CD4-positive, alpha-beta memory T cell (primary cell): ENCODE measurements around the gene RMI2. TPM values are rescaled to one million over a fixed set of nuclear protein-coding genes. Genes with fewer than 3 reads are reported as not detected.
A peak's percentile ranks its signal among the peaks of the same experiment; 100 is the strongest.

Experiments used
- CTCF ChIA-PET: fragments of 350-600 bp; sonication (Branson Sonifier 250); formaldehyde crosslinking; loops from one replicate; lab custom pipeline; 2021; ENCODE audit warnings: inconsistent platforms; ENCODE audit not compliant: partially characterized antibody; lab: Charles Lee
- POLR2A ChIA-PET: fragments of 350-600 bp; sonication (Branson Sonifier 250); formaldehyde crosslinking; loops from one replicate; lab custom pipeline; 2021; ENCODE audit not compliant: partially characterized antibody; lab: Charles Lee
- DNase-seq, 5 donors: peaks; one replicate each; pipeline versions ENCODE4 v3.0.0 to v3.0.0-alpha.2; 2020 to 2022; ENCODE audit warnings: mixed read lengths in 1 of 5
- H3K27ac ChIP-seq: one replicate; pipeline ENCODE4 v1.7.0; 2013; ENCODE audit warnings: low read depth, low read length
- H3K27me3 ChIP-seq: 2 replicates; pipeline ENCODE4 v1.7.0; 2013; ENCODE audit warnings: mild to moderate bottlenecking, low read length, moderate library complexity; ENCODE audit not compliant: insufficient read depth
- H3K36me3 ChIP-seq: 2 replicates; pipeline ENCODE4 v1.7.0; 2013; ENCODE audit warnings: mild to moderate bottlenecking, low read length, moderate library complexity; ENCODE audit not compliant: insufficient read depth
- H3K4me1 ChIP-seq: 2 replicates; pipeline ENCODE4 v1.7.0; 2013; ENCODE audit warnings: mild to moderate bottlenecking, low read length, moderate library complexity; ENCODE audit not compliant: insufficient read depth
- H3K4me3 ChIP-seq, 2 donors: one replicate each; pipeline ENCODE4 v1.7.0; 2013; ENCODE audit warnings: low read length in 2 of 2, mild to moderate bottlenecking in 1 of 2
- H3K9me3 ChIP-seq, 2 donors: one replicate each; pipeline ENCODE4 v1.7.0; 2013; ENCODE audit warnings: low read length in 2 of 2, control low read depth in 1 of 2; ENCODE audit not compliant: control insufficient read depth in 1 of 2
- H3K27ac Mint-ChIP-seq, 7 donors: one replicate each; pipeline ENCODE4 v1.8.0; 2020 to 2021; ENCODE audit warnings: mixed read lengths in 7 of 7, mild to moderate bottlenecking in 6 of 7, inconsistent platforms in 3 of 7, moderate library complexity in 3 of 7
- H3K27me3 Mint-ChIP-seq, 2 donors: one replicate each; pipeline ENCODE4 v1.8.0; 2020 to 2021; ENCODE audit warnings: mixed read lengths in 2 of 2
- H3K36me3 Mint-ChIP-seq, 2 donors: one replicate each; pipeline ENCODE4 v1.8.0; 2020 to 2021; ENCODE audit warnings: mixed read lengths in 2 of 2, inconsistent platforms in 1 of 2, mild to moderate bottlenecking in 1 of 2
- H3K4me1 Mint-ChIP-seq, 4 donors: one replicate each; pipeline ENCODE4 v1.8.0; 2020 to 2021; ENCODE audit warnings: mixed read lengths in 4 of 4, mild to moderate bottlenecking in 1 of 4
- H3K4me3 Mint-ChIP-seq, 8 donors: one replicate each; pipeline ENCODE4 v1.8.0; 2020 to 2021; ENCODE audit warnings: mixed read lengths in 8 of 8, mild to moderate bottlenecking in 7 of 8, moderate library complexity in 6 of 8, inconsistent platforms in 3 of 8
- H3K9me3 Mint-ChIP-seq, 8 donors: one replicate each; pipeline ENCODE4 v1.8.0; 2020 to 2021; ENCODE audit warnings: mixed read lengths in 8 of 8, mild to moderate bottlenecking in 5 of 8, inconsistent platforms in 3 of 8, moderate library complexity in 1 of 8
- intact Hi-C: fragments of 100-400 bp; cut with micrococcal nuclease; formaldehyde crosslinking; loops from one replicate; pipeline ENCODE4 v1.15.1; 2023
- polyA plus RNA-seq, 2 donors: library from polyadenylated mRNA; unstranded; fragments of 300-500 nt; fragmentation: Illumina TruSeq; gene quantifications; one replicate each; pipeline ENCODE4 v1.2.3, GENCODE V29; 2021
- total RNA-seq, 2 experiments: library from RNA; stranded (reverse); gene quantifications; one replicate each; pipeline ENCODE4 v1.2.3, GENCODE V29; 2021

Gene RMI2
- total and polyA plus RNA-seq, 4 experiments from 2014 or later = 1.5 to 4.0 (median 1.7) TPM

DNA sequence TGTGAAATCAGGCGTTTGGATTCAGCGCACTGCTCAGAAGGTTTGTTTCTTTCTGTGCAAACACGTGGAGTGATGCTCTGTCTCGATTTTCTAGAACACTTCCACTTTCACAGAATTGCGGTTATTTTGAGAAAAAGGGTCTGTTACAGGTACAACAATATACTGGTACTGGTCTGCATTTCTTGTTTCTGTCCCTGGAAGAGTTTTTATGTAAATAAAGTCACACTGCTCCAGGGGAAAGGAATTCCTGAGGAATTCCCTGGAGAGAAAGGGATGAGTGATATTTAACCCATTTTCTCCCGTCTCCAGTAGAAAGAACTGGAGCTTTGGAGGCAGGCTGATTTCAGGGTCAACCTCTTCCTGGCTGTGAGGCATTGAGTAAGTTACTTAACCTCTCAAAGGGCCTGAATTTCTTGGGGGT is 16.2 kb upstream of the RMI2 start:
- CTCF ChIA-PET = interaction anchor here (1.0 to 2.6 kb wide), 4 partner anchors 16 to 365 kb away, joined by 3 to 10 read pairs (median 4); no protein-coding TSS in a partner anchor
- Histone ChIP-seq H3K4me3 (no peak overlapping the region), H3K9me3 (no peaks in the 10 kb centered on the region), H3K27me3 (no peaks in the 10 kb centered on the region), H3K27ac (no peak overlapping the region), H3K4me1 (peaks cover 24% of the 10 kb centered on the region), H3K36me3 (no peaks in the 10 kb centered on the region)
- Mint-ChIP-seq H3K27ac (peak overlapping the region in 6 of 7 donors; percentile 4 to 77 (median 60)), H3K4me1 (peaks cover 24 to 42% (median 29%) of the 10 kb centered on the region in 4 donors), H3K9me3 (peaks cover 0 to 3% (median 0%) of the 10 kb centered on the region in 8 donors), H3K36me3 (no peaks in the 10 kb centered on the region), H3K4me3 (peak overlapping the region in 7 of 8 donors; percentile 48 to 76 (median 67)), H3K27me3 (no peaks in the 10 kb centered on the region)
- intact Hi-C loops = loop anchor here (2.0 kb wide), 1 partner anchor 26 kb away; no protein-coding TSS in a partner anchor
- DNase-seq = no peak
- POLR2A ChIA-PET = interaction anchor here (0.9 to 1.2 kb wide), 3 partner anchors 25 to 73 kb away, joined by 3 to 4 read pairs (median 3); partner anchors contain the start of gene SOCS1

DNA sequence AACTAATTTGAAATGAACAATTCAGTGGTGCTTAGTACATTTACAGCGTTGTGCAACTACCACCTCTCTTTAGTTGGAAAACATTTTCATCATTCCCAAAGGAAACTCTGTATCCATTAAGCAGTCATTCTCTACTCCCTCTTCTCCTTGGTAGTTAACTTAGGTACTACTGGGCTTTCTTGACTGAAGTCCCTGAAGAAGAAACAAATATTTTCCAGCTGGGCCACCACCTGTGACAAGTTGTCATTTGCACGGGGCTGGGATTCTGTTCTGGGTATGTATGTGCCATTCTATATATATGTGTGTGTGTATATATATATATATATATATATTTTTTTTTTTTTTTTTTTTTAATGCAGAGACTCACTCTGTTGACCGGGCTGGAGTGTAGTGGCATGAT is 15.4 kb upstream of the RMI2 start:
- no peak overlapping the region for H3K27ac ChIP-seq
- no peaks in the 10 kb centered on the region for H3K36me3 ChIP-seq
- ChIA-PET CTCF (interaction anchor here (1.0 to 2.6 kb wide), 4 partner anchors 17 to 366 kb away, joined by 3 to 10 read pairs (median 4); no protein-coding TSS in a partner anchor), POLR2A (interaction anchor here (0.9 kb wide), 1 partner anchor 25 kb away, joined by 3 read pairs; no protein-coding TSS in a partner anchor)
- no peaks in the 10 kb centered on the region for H3K27me3 ChIP-seq
- H3K4me1 ChIP-seq = peaks cover 24% of the 10 kb centered on the region
- Mint-ChIP-seq H3K9me3 (peaks cover 0 to 5% (median 0%) of the 10 kb centered on the region in 8 donors), H3K4me3 (no peak overlapping the region), H3K27me3 (no peaks in the 10 kb centered on the region), H3K36me3 (no peaks in the 10 kb centered on the region), H3K4me1 (peaks cover 24 to 39% (median 29%) of the 10 kb centered on the region in 4 donors), H3K27ac (no peak overlapping the region)
- H3K4me3 ChIP-seq = no peak overlapping the region
- intact Hi-C loops = loop anchor here (2.0 kb wide), 1 partner anchor 25 kb away; no protein-coding TSS in a partner anchor
- DNase-seq = no peak
- H3K9me3 ChIP-seq = no peaks in the 10 kb centered on the region

DNA sequence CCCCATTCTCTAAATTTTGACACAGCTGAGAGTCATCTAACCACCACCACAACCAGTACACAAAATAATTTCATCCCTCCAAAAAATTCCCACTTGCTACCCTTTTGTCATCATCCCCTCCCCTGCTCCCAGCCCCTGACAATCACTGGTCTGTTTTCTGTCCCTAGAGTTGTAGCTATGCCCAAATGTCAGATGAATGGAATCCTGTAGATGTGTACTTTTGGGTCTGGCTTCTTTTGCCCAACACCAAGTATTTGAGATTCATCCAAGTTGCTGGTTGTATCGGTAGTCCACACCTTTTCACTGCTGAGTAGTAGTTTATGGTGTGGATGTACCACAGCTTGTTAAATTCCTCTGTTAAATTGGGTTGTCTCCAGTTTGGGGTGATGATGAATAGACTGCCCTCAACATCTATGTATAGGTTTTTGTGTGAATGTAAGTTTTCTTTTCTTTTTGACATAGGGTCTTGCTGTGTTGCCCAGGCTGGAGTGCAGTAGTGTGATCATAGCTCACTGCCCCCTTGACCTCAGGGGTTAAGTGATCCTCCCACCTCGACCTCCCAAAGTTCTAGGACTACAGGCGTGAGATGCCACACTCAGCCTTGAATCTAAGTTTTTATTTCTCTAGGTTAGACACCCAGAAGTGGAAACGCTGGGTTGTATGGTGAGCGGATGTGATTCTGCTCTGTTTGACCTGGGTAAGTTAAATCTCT is 14.6 kb upstream of the RMI2 start:
- Mint-ChIP-seq H3K36me3 (no peaks in the 10 kb centered on the region), H3K4me1 (peaks cover 21 to 32% (median 24%) of the 10 kb centered on the region in 4 donors), H3K27me3 (no peaks in the 10 kb centered on the region), H3K4me3 (peak overlapping the region in 1 of 8 donors; percentile 3), H3K9me3 (peaks cover 0 to 5% (median 0%) of the 10 kb centered on the region in 8 donors), H3K27ac (peak overlapping the region in 1 of 7 donors; percentile 2)
- no peaks in the 10 kb centered on the region for H3K36me3 ChIP-seq
- no peak for DNase-seq
- no peak overlapping the region for H3K27ac ChIP-seq
- ChIA-PET CTCF (interaction anchor here (1.3 to 2.6 kb wide), 2 partner anchors 24 to 26 kb away, joined by 5 to 10 read pairs; no protein-coding TSS in a partner anchor), POLR2A (no interaction called here)
- intact Hi-C loops = no loop called here
- no peaks in the 10 kb centered on the region for H3K27me3 ChIP-seq
- H3K4me3 ChIP-seq = no peak overlapping the region
- no peaks in the 10 kb centered on the region for H3K9me3 ChIP-seq
- peaks cover 24% of the 10 kb centered on the region for H3K4me1 ChIP-seq

DNA sequence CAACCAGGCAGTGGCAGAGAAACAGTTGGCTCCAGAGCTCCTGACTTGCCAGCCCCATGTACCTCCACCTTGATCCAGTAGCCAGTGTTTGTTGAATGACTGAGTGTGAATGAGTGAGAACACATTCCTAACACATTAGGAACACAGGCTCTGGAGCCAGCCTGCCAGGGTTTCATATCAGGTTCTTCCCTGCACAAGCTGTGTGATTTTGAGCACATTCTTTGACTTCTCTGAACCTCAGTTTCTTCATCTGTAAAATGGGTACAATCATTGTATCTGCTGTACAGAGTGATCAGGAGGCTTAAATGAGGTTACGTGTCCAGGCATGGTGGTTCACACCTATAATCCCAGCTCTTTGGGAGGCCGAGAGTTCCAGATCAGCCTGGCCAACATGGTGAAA is 13.3 kb upstream of the RMI2 start:
- Histone ChIP-seq H3K36me3 (no peaks in the 10 kb centered on the region), H3K9me3 (no peaks in the 10 kb centered on the region), H3K27me3 (no peaks in the 10 kb centered on the region), H3K4me1 (peaks cover 24% of the 10 kb centered on the region), H3K27ac (no peak overlapping the region), H3K4me3 (no peak overlapping the region)
- no peak for DNase-seq
- H3K27me3 Mint-ChIP-seq = no peaks in the 10 kb centered on the region
- POLR2A ChIA-PET = no interaction called here
- intact Hi-C loops = no loop called here
- CTCF ChIA-PET = no interaction called here
- no peak overlapping the region for H3K4me3 Mint-ChIP-seq
- H3K9me3 Mint-ChIP-seq = peaks cover 0 to 3% (median 0%) of the 10 kb centered on the region in 8 donors
- H3K36me3 Mint-ChIP-seq = no peaks in the 10 kb centered on the region
- peaks cover 18 to 27% (median 22%) of the 10 kb centered on the region in 4 donors for H3K4me1 Mint-ChIP-seq
- H3K27ac Mint-ChIP-seq = no peak overlapping the region

DNA sequence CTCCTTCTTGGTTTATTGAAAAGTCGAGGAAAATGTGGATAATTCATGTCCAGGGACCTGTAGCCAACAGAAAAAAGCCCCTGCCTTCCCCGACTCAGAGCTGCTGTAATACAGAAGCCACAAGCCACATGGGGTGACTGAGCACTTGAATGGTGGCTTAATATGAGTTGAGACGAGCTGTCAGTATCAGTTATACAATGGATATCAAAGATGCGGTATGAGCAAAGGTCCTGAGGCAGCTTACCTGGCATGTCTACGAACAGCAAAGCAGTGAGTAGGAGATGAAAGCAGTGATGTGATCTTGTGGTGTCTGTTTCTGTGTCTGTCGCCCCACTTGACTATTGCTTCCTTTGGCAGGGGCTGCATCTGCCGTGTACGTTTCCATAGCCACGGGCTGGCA is 12.2 kb upstream of the RMI2 start:
- H3K36me3 Mint-ChIP-seq = no peaks in the 10 kb centered on the region
- DNase-seq = no peak
- intact Hi-C loops = no loop called here
- Histone ChIP-seq H3K4me1 (peaks cover 13% of the 10 kb centered on the region), H3K27me3 (no peaks in the 10 kb centered on the region), H3K4me3 (no peak overlapping the region), H3K36me3 (no peaks in the 10 kb centered on the region), H3K9me3 (no peaks in the 10 kb centered on the region), H3K27ac (no peak overlapping the region)
- ChIA-PET POLR2A (no interaction called here), CTCF (interaction anchor here (0.9 kb wide), 1 partner anchor 22 kb away, joined by 3 read pairs; no protein-coding TSS in a partner anchor)
- H3K4me1 Mint-ChIP-seq = peaks cover 11 to 17% (median 12%) of the 10 kb centered on the region in 4 donors
- peaks cover 0 to 2% (median 0%) of the 10 kb centered on the region in 8 donors for H3K9me3 Mint-ChIP-seq
- no peaks in the 10 kb centered on the region for H3K27me3 Mint-ChIP-seq
- H3K27ac Mint-ChIP-seq = no peak overlapping the region
- H3K4me3 Mint-ChIP-seq = no peak overlapping the region

DNA sequence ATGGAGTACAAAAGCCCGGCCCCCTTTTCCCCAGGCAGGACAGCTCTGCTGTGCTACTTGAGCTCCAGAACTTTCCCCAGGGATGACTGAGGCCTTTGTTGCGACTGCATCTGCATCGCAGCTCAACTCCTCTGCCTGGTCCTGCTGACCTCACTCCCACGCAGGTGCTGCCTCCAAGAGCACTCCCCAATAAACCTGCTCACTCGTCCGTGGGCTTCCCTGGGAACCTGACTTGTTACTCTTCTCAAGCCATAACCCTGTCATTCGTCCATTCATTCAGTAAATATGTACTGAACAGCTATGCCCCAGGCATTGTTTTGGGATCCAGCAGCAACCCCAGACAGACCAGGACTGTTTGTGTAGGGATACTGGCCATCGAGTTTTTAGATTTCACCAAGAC is 11.6 kb upstream of the RMI2 start:
- no peak overlapping the region for H3K4me3 ChIP-seq
- no peaks in the 10 kb centered on the region for H3K27me3 ChIP-seq
- Mint-ChIP-seq H3K27ac (no peak overlapping the region), H3K36me3 (no peaks in the 10 kb centered on the region), H3K4me3 (no peak overlapping the region), H3K4me1 (peaks cover 4 to 10% (median 6%) of the 10 kb centered on the region in 4 donors), H3K27me3 (no peaks in the 10 kb centered on the region), H3K9me3 (peaks cover 0 to 2% (median 0%) of the 10 kb centered on the region in 8 donors)
- no peaks in the 10 kb centered on the region for H3K9me3 ChIP-seq
- DNase-seq = no peak
- intact Hi-C loops = no loop called here
- peaks cover 7% of the 10 kb centered on the region for H3K4me1 ChIP-seq
- ChIA-PET POLR2A (no interaction called here), CTCF (interaction anchor here (0.9 kb wide), 1 partner anchor 21 kb away, joined by 3 read pairs; no protein-coding TSS in a partner anchor)
- H3K36me3 ChIP-seq = no peaks in the 10 kb centered on the region
- H3K27ac ChIP-seq = no peak overlapping the region

DNA sequence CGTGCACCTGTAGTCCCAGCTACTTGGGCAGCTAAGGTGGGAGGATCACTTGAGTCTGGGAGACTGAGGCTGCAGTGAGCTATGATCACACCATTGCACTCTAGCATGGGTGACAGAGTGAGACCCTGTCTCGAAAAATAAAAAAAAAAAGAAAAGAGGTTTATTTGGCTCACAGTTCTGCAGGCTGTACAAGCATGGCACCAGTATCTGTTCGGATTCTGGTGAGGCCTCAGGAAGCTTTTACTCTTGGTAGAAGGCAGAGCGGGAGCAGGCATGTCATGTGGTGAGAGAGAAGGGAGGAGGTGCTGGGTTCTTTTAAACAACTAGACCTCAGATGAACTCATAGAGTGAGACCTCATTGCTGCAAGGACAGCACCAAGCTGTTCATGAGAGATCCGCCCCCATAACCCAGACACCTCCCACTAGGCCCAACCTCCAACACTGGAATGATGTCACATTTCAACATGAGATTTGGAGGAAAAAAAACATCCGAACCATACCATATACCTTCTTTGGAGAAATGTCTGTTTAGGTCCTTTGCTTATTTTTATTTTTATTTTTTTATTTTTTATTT is 10.3 kb upstream of the RMI2 start:
- peaks cover 0 to 2% (median 0%) of the 10 kb centered on the region in 8 donors for H3K9me3 Mint-ChIP-seq
- ChIA-PET POLR2A (no interaction called here), CTCF (interaction anchor here (0.9 kb wide), 1 partner anchor 13 kb away, joined by 3 read pairs; no protein-coding TSS in a partner anchor)
- Histone ChIP-seq H3K4me3 (no peak overlapping the region), H3K27ac (no peak overlapping the region), H3K4me1 (no peaks in the 10 kb centered on the region), H3K9me3 (no peaks in the 10 kb centered on the region), H3K27me3 (no peaks in the 10 kb centered on the region), H3K36me3 (no peaks in the 10 kb centered on the region)
- H3K27me3 Mint-ChIP-seq = no peaks in the 10 kb centered on the region
- intact Hi-C loops = no loop called here
- DNase-seq = no peak
- no peak overlapping the region for H3K4me3 Mint-ChIP-seq
- H3K27ac Mint-ChIP-seq = no peak overlapping the region
- H3K36me3 Mint-ChIP-seq = no peaks in the 10 kb centered on the region
- H3K4me1 Mint-ChIP-seq = peaks cover 0 to 4% (median under 1%) of the 10 kb centered on the region in 4 donors
